Hepatocyte (in vitro differentiated cells): ENCODE results near the gene ST3GAL4.

Experiments used
- EZH2 ChIP-seq: fragments of 200-600 bp; sonication (generic); IDR thresholded peaks from 2 replicates; pipeline ENCODE4 v1.6.1; 2016; ENCODE audit warnings: antibody characterized with exemption, mild to moderate bottlenecking, borderline replicate concordance
- EZH2phosphoT487 ChIP-seq: fragments of 200-600 bp; sonication (generic); IDR thresholded peaks from one replicate; pipeline ENCODE4 v1.6.1; 2018; ENCODE audit warnings: antibody characterized with exemption, mild to moderate bottlenecking, low read depth, moderate library complexity; ENCODE audit not compliant: unreplicated experiment, severe bottlenecking
- TF ChIP-seq, protein P1 (sequence below): fragments of 200-600 bp; sonication (generic); IDR thresholded peaks from 2 replicates; pipeline ENCODE4 v1.5.1; 2016; ENCODE audit warnings: antibody characterized with exemption, mild to moderate bottlenecking; ENCODE audit not compliant: poor library complexity

GRCh38 chr11:126341760-126342161 is 13.7 kb upstream of the ST3GAL4 start:
- TF ChIP-seq EZH2 (no peak), EZH2phosphoT487 (no peak)
- TF ChIP-seq, protein P1, sequence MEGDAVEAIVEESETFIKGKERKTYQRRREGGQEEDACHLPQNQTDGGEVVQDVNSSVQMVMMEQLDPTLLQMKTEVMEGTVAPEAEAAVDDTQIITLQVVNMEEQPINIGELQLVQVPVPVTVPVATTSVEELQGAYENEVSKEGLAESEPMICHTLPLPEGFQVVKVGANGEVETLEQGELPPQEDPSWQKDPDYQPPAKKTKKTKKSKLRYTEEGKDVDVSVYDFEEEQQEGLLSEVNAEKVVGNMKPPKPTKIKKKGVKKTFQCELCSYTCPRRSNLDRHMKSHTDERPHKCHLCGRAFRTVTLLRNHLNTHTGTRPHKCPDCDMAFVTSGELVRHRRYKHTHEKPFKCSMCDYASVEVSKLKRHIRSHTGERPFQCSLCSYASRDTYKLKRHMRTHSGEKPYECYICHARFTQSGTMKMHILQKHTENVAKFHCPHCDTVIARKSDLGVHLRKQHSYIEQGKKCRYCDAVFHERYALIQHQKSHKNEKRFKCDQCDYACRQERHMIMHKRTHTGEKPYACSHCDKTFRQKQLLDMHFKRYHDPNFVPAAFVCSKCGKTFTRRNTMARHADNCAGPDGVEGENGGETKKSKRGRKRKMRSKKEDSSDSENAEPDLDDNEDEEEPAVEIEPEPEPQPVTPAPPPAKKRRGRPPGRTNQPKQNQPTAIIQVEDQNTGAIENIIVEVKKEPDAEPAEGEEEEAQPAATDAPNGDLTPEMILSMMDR = no peak
